Loucy (cell line): ENCODE measurements around the gene CAMK2D.

Experiments
- H2AFZ ChIP-seq: fragments of 200-600 bp; sonication (generic); 2 replicates; pipeline ENCODE4 v1.6.0; 2016; ENCODE audit warnings: antibody characterized with exemption, mild to moderate bottlenecking, low read length, moderate library complexity
- H3F3A ChIP-seq: fragments of 200-600 bp; 2 replicates; pipeline ENCODE4 v1.6.0; 2016; ENCODE audit warnings: antibody characterized with exemption, low read depth, mild to moderate bottlenecking
- H3K27me3 ChIP-seq: fragments of 200-600 bp; sonication (generic); 2 replicates; pipeline ENCODE4 v1.6.1; 2014; ENCODE audit warnings: low read length, mild to moderate bottlenecking; ENCODE audit not compliant: insufficient read depth, poor library complexity, severe bottlenecking
- H3K36me3 ChIP-seq: fragments of 200-600 bp; sonication (generic); 2 replicates; pipeline ENCODE4 v1.6.1; 2016; ENCODE audit warnings: low read length; ENCODE audit not compliant: insufficient read depth
- H3K4me1 ChIP-seq: fragments of 200-600 bp; sonication (generic); 2 replicates; pipeline ENCODE4 v1.5.1; 2014; ENCODE audit warnings: low read length, mild to moderate bottlenecking; ENCODE audit not compliant: insufficient read depth, poor library complexity, severe bottlenecking
- H3K4me2 ChIP-seq: fragments of 200-600 bp; sonication (generic); 2 replicates; pipeline ENCODE4 v1.6.0; 2014; ENCODE audit warnings: antibody characterized with exemption, low read length, low read depth, mild to moderate bottlenecking; ENCODE audit not compliant: poor library complexity, severe bottlenecking
- H3K4me3 ChIP-seq: fragments of 200-600 bp; sonication (generic); 2 replicates; pipeline ENCODE4 v1.5.1; 2014; ENCODE audit warnings: low read length, mild to moderate bottlenecking, mixed read lengths; ENCODE audit not compliant: poor library complexity, severe bottlenecking
- H3K79me2 ChIP-seq: fragments of 200-600 bp; sonication (generic); 2 replicates; pipeline ENCODE4 v1.6.1; 2014; ENCODE audit warnings: low read length; ENCODE audit not compliant: insufficient read depth
- H3K9ac ChIP-seq: fragments of 200-600 bp; sonication (generic); 2 replicates; pipeline ENCODE4 v1.6.0; 2014; ENCODE audit warnings: mild to moderate bottlenecking, low read depth, low read length, moderate library complexity; ENCODE audit not compliant: poor library complexity, severe bottlenecking
- H3K9me2 ChIP-seq: fragments of 200-600 bp; sonication (generic); replicated peaks from 2 replicates; pipeline ENCODE4 v1.6.1; 2016; ENCODE audit warnings: low read depth, low read length, mixed read lengths
- H3K9me3 ChIP-seq: fragments of 200-600 bp; sonication (generic); 2 replicates; pipeline ENCODE4 v1.6.1; 2014; ENCODE audit warnings: mild to moderate bottlenecking, antibody characterized with exemption, low read length, low read depth; ENCODE audit not compliant: insufficient read depth
- H4K20me1 ChIP-seq: fragments of 200-600 bp; sonication (generic); 2 replicates; pipeline ENCODE4 v1.6.0; 2014; ENCODE audit warnings: antibody characterized with exemption, low read length, mild to moderate bottlenecking; ENCODE audit not compliant: insufficient read depth, poor library complexity, severe bottlenecking
- EZH2phosphoT487 ChIP-seq: fragments of 200-600 bp; IDR thresholded peaks from 2 replicates; pipeline ENCODE4 v1.6.1; 2018; ENCODE audit warnings: antibody characterized with exemption, mild to moderate bottlenecking, moderate library complexity, borderline replicate concordance
- TF ChIP-seq, protein P1 (sequence below): fragments of 200-600 bp; sonication (generic); conservative IDR thresholded peaks from 2 replicates; pipeline ENCODE4 v1.5.1; 2014; ENCODE audit warnings: mild to moderate bottlenecking, antibody characterized with exemption, low read length

CAMK2D gene

DNA sequence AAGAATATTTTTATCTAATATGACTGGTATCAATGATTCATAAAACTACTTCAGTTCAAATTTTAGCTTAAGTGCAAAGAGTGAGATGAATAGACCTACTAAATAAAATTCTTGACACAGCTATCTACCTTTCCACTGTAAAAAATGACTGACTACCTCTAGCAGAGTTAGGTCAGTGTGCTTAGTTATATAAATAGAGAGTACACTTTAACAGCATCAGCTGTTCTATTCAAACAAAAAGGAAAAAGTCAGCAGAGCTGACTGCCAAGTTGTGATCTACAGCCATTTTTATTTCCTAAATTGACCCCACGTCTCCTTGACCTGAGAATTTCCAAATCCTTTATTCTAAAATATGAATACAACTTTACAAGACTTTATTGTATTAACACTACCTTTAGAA is 262.4 kb downstream of the CAMK2D start:
- Histone ChIP-seq H3K79me2 (no peaks in the 10 kb centered on the region), H3K4me3 (no peak overlapping the region), H4K20me1 (no peaks in the 10 kb centered on the region), H3K9me2 (no peaks in the 10 kb centered on the region), H3F3A (no peaks in the 10 kb centered on the region), H3K4me2 (no peak overlapping the region), H2AFZ (no peak overlapping the region), H3K9ac (no peak overlapping the region), H3K36me3 (peaks cover 22% of the 10 kb centered on the region; the same call in 1 of the 2 replicates), H3K9me3 (no peaks in the 10 kb centered on the region; the same call in 1 of the 2 replicates), H3K27me3 (no peaks in the 10 kb centered on the region), H3K4me1 (no peaks in the 10 kb centered on the region)
- no peak for TF ChIP-seq EZH2phosphoT487
- TF ChIP-seq, protein P1, sequence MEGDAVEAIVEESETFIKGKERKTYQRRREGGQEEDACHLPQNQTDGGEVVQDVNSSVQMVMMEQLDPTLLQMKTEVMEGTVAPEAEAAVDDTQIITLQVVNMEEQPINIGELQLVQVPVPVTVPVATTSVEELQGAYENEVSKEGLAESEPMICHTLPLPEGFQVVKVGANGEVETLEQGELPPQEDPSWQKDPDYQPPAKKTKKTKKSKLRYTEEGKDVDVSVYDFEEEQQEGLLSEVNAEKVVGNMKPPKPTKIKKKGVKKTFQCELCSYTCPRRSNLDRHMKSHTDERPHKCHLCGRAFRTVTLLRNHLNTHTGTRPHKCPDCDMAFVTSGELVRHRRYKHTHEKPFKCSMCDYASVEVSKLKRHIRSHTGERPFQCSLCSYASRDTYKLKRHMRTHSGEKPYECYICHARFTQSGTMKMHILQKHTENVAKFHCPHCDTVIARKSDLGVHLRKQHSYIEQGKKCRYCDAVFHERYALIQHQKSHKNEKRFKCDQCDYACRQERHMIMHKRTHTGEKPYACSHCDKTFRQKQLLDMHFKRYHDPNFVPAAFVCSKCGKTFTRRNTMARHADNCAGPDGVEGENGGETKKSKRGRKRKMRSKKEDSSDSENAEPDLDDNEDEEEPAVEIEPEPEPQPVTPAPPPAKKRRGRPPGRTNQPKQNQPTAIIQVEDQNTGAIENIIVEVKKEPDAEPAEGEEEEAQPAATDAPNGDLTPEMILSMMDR: no peak

DNA sequence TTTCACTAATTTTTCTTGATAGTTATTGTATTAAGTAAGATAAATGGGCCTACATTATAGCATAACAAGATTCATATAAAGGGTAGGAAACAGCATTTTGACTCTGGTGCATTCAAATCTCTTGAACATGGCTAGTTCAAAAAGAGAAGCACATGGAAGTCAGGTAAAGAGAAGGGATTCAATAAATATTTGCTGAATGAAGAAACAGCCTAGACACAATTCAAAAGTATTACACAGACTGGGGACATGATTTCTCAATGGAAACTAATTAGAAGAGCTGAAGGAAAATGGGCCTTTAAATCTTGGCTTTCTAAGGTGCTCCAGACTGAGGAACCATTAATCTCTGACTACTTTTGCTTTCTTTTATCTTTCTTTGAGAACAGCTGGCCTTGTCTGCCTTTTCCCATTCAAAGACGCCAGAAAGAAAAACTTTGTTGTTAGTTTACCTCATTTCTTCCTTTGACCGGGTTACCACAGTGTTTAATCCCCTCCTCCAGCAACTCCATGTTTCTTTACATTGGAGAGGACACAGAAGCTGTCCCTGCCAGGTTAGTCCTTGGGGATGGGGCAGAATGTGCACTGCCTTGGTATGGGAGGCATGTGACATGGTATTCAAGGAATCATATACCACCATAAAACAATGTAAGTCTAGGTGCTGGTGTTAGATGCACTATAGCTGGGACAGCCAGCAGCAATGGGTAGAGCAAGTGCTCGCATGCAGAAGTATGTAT is 264.2 kb downstream of the CAMK2D start:
- H3K9me2 ChIP-seq: no peaks in the 10 kb centered on the region
- TF ChIP-seq EZH2phosphoT487: no peak
- TF ChIP-seq, protein P1: no peak
- no peaks in the 10 kb centered on the region for H3F3A ChIP-seq
- no peak overlapping the region for H3K4me2 ChIP-seq
- H3K27me3 ChIP-seq: no peaks in the 10 kb centered on the region
- H2AFZ ChIP-seq: no peak overlapping the region
- H3K9ac ChIP-seq: no peak overlapping the region
- no peaks in the 10 kb centered on the region for H4K20me1 ChIP-seq
- H3K9me3 ChIP-seq: no peaks in the 10 kb centered on the region; the same call in 1 of the 2 replicates
- H3K36me3 ChIP-seq: peaks cover 22% of the 10 kb centered on the region; the same call in 1 of the 2 replicates
- H3K79me2 ChIP-seq: no peaks in the 10 kb centered on the region
- H3K4me3 ChIP-seq: no peak overlapping the region
- no peaks in the 10 kb centered on the region for H3K4me1 ChIP-seq

DNA sequence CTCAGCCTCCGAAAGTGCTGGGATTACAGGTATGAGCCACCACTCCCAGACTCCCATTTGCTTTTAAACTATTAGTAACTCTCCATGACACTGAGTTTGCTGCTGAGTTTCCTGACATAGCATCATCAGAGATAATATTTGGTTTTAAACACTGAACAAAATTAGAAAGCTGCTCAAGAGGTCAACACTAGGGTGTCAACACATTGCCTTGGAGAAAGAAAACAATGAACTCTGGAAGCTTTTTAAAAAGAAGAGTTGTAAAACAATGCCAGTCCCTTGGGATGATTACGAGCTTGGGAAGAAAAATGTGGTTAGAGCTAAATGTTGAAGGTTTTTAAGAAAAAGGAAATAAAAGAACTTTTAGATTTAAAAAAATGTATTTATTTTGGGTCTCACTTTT is 264.8 kb downstream of the CAMK2D start:
- H3K4me1 ChIP-seq: no peaks in the 10 kb centered on the region
- no peak overlapping the region for H3K4me2 ChIP-seq
- H3K36me3 ChIP-seq: peaks cover 22% of the 10 kb centered on the region; the same call in 1 of the 2 replicates
- H4K20me1 ChIP-seq: no peaks in the 10 kb centered on the region
- no peak for TF ChIP-seq EZH2phosphoT487
- TF ChIP-seq, protein P1: no peak
- H3K79me2 ChIP-seq: no peaks in the 10 kb centered on the region
- H2AFZ ChIP-seq: no peak overlapping the region
- no peaks in the 10 kb centered on the region for H3K27me3 ChIP-seq
- no peaks in the 10 kb centered on the region for H3K9me2 ChIP-seq
- H3K9me3 ChIP-seq: no peaks in the 10 kb centered on the region; the same call in 1 of the 2 replicates
- no peak overlapping the region for H3K9ac ChIP-seq
- H3K4me3 ChIP-seq: no peak overlapping the region
- no peaks in the 10 kb centered on the region for H3F3A ChIP-seq
